ENCODE measurements around the gene KRT82.

The KRT82 gene

GRCh38 chr12:52436000-52436827 is 30.1 kb upstream of the KRT82 start:
- no peak for TF ChIP-seq CTCF (conservative IDR thresholded peaks at IDR 0.05; ENCODE audit: low read depth)
- CTCF ChIA-PET, result interaction anchor here (0.6 kb wide), 3 partner anchors 13 to 465 kb away, joined by 3 read pairs; no protein-coding TSS in a partner anchor
- peak; percentile 43 for DNase-seq (ENCODE audit: low spot score)
- POLR2A ChIA-PET (ENCODE audit: low non-redundant PET), result interaction anchor here (0.6 kb wide), 1 partner anchor 508 kb away, joined by 3 read pairs; no protein-coding TSS in a partner anchor
- peak overlapping the region; percentile 82 for H3K27ac ChIP-seq

GRCh38 chr12:52435659-52435999 is 29.5 kb upstream of the KRT82 start:
- ChIA-PET POLR2A (ENCODE audit: low non-redundant PET) (no interaction called here), CTCF (interaction anchor here (0.6 kb wide), 1 partner anchor 314 kb away, joined by 3 read pairs; no protein-coding TSS in a partner anchor)
- peak overlapping the region; percentile 82 for H3K27ac ChIP-seq
- DNase-seq (ENCODE audit: low spot score), result no peak
- no peak for TF ChIP-seq CTCF (conservative IDR thresholded peaks at IDR 0.05; ENCODE audit: low read depth)

- no peak for TF ChIP-seq CTCF (conservative IDR thresholded peaks at IDR 0.05; ENCODE audit: low read depth)
- DNase-seq (ENCODE audit: low spot score), result no peak
- ChIA-PET POLR2A (ENCODE audit: low non-redundant PET) (interaction anchor here (1.4 kb wide), 1 partner anchor 85 kb away, joined by 3 read pairs; the partner anchor contains the start of gene KRT5), CTCF (interaction anchor here (0.9 kb wide), 1 partner anchor 39 kb away, joined by 3 read pairs; no protein-coding TSS in a partner anchor)
- H3K27ac ChIP-seq, result peak overlapping the region; percentile 82
Observed at GRCh38 chr12:52434760-52435530, 28.8 kb upstream of the KRT82 start.

GRCh38 chr12:52434081-52434733 is 28.1 kb upstream of the KRT82 start, which contains the start of gene KRT75:
Gene KRT75 (minus strand): TSS chr12:52434371. CDS start chr12:52434304, 67 bp downstream.
- DNase-seq (ENCODE audit: low spot score), result peak; percentile 58
- H3K27ac ChIP-seq, result peak within 1 kb of the TSS; percentile 71
- ChIA-PET POLR2A (ENCODE audit: low non-redundant PET) (interaction anchor here (1.4 kb wide), 1 partner anchor 86 kb away, joined by 3 read pairs; the partner anchor contains the start of gene KRT5), CTCF (interaction anchor here (0.9 kb wide), 1 partner anchor 38 kb away, joined by 3 read pairs; no protein-coding TSS in a partner anchor)
- TF ChIP-seq CTCF (conservative IDR thresholded peaks at IDR 0.05; ENCODE audit: low read depth), result no peak

GRCh38 chr12:52433501-52434080 is 27.5 kb upstream of the KRT82 start:
- POLR2A ChIA-PET (ENCODE audit: low non-redundant PET), result interaction anchor here (1.4 kb wide), 1 partner anchor 87 kb away, joined by 3 read pairs; the partner anchor contains the start of gene KRT5
- no peak for DNase-seq (ENCODE audit: low spot score)
- peak overlapping the region; percentile 71 for H3K27ac ChIP-seq
- TF ChIP-seq CTCF (conservative IDR thresholded peaks at IDR 0.05; ENCODE audit: low read depth), result no peak
- CTCF ChIA-PET, result no interaction called here
